Body of pancreas (tissue), 4 donors: Measurements from ENCODE around the gene CORO7. TPM values are rescaled to one million over a fixed set of nuclear protein-coding genes. Genes with fewer than 3 reads are reported as not detected.

Experiments
- ATAC-seq: fragments of 150-250 bp; one replicate; pipeline ENCODE4 v1.9.1; 2016
- DNase-seq, 4 donors: peaks; one replicate each; pipeline ENCODE4 v3.0.0-alpha.2; 2019
- H3K27ac ChIP-seq, 4 donors: fragments of 200-600 bp; sonication (generic); 1 replicate in 3 of 4; 2 replicates in 1 of 4; pipeline versions ENCODE4 v1.5.1 to v1.6.1; 2016 to 2019; ENCODE audit warnings: mild to moderate bottlenecking in 1 of 4, mixed read lengths in 1 of 4, moderate library complexity in 1 of 4
- H3K27me3 ChIP-seq, 2 donors: fragments of 200-600 bp; sonication (generic); one replicate each; pipeline ENCODE4 v1.6.0; 2016; ENCODE audit warnings: mild to moderate bottlenecking in 1 of 2
- H3K36me3 ChIP-seq, 2 donors: fragments of 200-600 bp; sonication (generic); replicated peaks in 1 of 2; 2 replicates each; pipeline ENCODE4 v1.5.1; 2016; ENCODE audit warnings: low read depth in 2 of 2; ENCODE audit not compliant: insufficient read depth in 1 of 2
- H3K4me1 ChIP-seq: fragments of 200-600 bp; sonication (generic); one replicate; pipeline ENCODE4 v1.6.0; 2016
- H3K4me3 ChIP-seq, 2 donors: fragments of 200-600 bp; sonication (generic); 1 replicate in 1 of 2; 2 replicates in 1 of 2; pipeline ENCODE4 v1.5.1; 2016 to 2019
- H3K9me3 ChIP-seq, 3 donors: fragments of 200-600 bp; sonication (generic); 1 replicate in 2 of 3; 2 replicates in 1 of 3; pipeline ENCODE4 v1.5.1; 2016
- POLR2A ChIP-seq, 3 donors: fragments of 450-650 bp; IDR thresholded peaks; one replicate each; pipeline ENCODE4 v1.6.1; 2016; ENCODE audit warnings: antibody characterized with exemption in 3 of 3, mild to moderate bottlenecking in 2 of 3
- WGBS, 2 donors: methylation state at CpG; one replicate each; pipeline ENCODE4 v1.1.5; 2017; 5-methylcytosine and 5-hydroxymethylcytosine counted together
- intact Hi-C: fragments of 100-400 bp; cut with DNase I; formaldehyde crosslinking; loops from one replicate; pipeline ENCODE4 v1.15.1; 2023
- total RNA-seq, 2 donors: library from RNA; depleted of rRNA; stranded (reverse); fragments of >200 nt; gene quantifications; one replicate each; pipeline ENCODE4 v1.1.0, GENCODE V29; 2016
- TF ChIP-seq, protein P1 (sequence below), 7 experiments: fragments of 450-650 bp in 4 of 7; fragments of 200-600 bp in 3 of 7; sonication (generic) in 3 of 7; IDR thresholded peaks; one replicate each; pipeline ENCODE4 v1.5.1; 2016 to 2019; ENCODE audit warnings: antibody characterized with exemption in 7 of 7

The CORO7 gene
- total RNA-seq, 2 donors from 2014 or later = 13.2 to 48.8 TPM

DNA sequence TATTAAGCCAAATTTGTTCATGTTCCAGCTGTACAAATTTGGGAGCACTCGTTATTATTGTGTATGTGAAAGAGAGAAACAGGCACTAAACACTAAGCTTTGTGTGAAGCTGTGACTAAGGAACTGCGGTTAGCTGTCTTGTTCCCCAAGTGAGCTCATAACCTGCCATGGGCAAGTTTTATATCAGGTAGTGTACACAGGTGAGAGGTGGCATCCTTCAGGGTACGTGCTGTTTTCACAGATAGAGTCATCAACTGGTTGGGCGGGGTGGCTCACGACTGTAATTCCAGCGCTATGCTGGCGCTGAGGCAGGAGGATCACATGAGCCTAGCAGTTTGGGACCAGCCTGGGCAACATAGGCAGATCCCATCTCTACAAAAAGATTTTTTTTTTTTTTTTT, 12.1 kb upstream of the CORO7 start:
- Histone ChIP-seq H3K36me3 (peaks cover 0 to 2% of the 10 kb centered on the region in 2 donors), H3K9me3 (no peaks in the 10 kb centered on the region), H3K4me1 (peaks cover 23% of the 10 kb centered on the region), H3K27me3 (no peaks in the 10 kb centered on the region), H3K27ac (no peak overlapping the region), H3K4me3 (no peak overlapping the region)
- no peak for DNase-seq
- WGBS, 2 donors = 86 to 94% methylated on average over 7 of the region's 7 CpGs
- intact Hi-C loops = no loop called here
- TF ChIP-seq, protein P1, sequence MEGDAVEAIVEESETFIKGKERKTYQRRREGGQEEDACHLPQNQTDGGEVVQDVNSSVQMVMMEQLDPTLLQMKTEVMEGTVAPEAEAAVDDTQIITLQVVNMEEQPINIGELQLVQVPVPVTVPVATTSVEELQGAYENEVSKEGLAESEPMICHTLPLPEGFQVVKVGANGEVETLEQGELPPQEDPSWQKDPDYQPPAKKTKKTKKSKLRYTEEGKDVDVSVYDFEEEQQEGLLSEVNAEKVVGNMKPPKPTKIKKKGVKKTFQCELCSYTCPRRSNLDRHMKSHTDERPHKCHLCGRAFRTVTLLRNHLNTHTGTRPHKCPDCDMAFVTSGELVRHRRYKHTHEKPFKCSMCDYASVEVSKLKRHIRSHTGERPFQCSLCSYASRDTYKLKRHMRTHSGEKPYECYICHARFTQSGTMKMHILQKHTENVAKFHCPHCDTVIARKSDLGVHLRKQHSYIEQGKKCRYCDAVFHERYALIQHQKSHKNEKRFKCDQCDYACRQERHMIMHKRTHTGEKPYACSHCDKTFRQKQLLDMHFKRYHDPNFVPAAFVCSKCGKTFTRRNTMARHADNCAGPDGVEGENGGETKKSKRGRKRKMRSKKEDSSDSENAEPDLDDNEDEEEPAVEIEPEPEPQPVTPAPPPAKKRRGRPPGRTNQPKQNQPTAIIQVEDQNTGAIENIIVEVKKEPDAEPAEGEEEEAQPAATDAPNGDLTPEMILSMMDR (IDR thresholded peaks at IDR 0.05) = no peak
- no peak for TF ChIP-seq POLR2A (IDR thresholded peaks at IDR 0.05)
- no peak for ATAC-seq

DNA sequence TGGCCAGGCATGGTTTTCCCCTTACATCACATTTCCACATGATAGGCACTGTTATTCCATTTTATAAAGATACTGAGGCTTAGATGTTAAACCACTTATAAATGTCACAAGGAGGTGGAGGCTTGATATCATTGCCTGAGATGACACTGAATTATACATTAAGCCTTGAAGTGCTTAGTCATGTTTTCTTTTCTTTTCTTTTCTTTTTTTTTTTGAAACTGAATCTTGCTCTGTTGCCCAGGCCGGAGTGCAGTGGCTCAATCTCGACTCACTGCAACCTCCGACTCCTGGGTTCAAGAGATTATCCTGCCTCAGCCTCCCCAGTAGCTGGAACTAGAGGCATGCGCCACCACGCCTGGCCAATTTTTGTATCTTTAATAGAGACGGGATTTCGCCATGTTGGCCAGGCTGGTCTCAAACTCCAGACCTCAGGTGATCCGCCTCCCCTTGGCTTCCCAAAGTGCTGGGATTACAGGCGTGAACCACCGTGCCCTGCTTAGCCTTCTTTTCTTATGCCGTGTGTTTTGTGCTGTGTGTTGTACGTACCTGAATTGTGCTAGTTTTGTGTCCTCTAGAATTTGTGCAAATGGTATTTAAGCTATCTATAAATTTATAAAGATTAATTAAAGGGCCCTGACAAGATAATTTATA, 10.5 kb upstream of the CORO7 start:
- ATAC-seq = no peak
- H3K4me1 ChIP-seq = peaks cover 23% of the 10 kb centered on the region
- H3K4me3 ChIP-seq = peak overlapping the region in 1 of 2 donors; percentile 71
- peaks cover 0 to 2% of the 10 kb centered on the region in 2 donors for H3K36me3 ChIP-seq
- no peak overlapping the region for H3K27ac ChIP-seq
- no peak for DNase-seq
- H3K27me3 ChIP-seq = no peaks in the 10 kb centered on the region
- intact Hi-C loops = no loop called here
- WGBS, 2 donors = 89% methylated on average over 12 of the region's 12 CpGs
- TF ChIP-seq, protein P1 (IDR thresholded peaks at IDR 0.05) = no peak
- TF ChIP-seq POLR2A (IDR thresholded peaks at IDR 0.05) = no peak
- H3K9me3 ChIP-seq = no peaks in the 10 kb centered on the region

DNA sequence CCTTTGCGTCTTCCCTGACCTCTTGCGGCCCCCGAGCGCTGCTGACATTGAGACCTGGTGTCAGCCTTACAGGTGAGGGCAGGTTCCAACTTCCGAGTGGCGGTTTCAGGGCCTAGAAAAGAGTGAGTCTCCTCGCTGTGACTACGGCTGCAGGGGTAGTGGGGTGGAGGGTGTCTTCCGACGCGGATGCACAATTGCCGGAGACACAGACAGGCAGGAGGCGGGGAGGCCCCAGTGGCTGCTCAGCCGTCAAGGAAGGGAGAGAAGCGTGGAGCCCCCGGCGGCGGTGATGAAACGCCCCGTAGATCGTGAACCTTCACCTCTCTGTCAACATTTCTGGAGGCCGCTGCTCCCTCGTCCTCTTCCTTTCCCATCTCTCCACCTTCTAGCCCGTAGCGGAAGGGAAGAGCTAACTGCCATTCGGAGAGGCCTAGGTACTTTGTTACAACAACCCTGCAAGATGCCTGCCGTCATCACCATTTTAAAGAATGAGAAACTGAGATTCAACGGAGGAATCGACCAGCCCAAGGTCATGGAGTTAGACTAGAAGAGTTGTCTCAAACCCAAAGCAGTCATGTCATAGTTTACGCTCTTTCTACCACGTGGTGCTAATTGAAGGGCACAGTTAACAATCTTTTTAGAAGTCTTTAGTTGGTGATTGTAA, 9.8 kb upstream of the CORO7 start:
- intact Hi-C loops = no loop called here
- DNase-seq = no peak

DNA sequence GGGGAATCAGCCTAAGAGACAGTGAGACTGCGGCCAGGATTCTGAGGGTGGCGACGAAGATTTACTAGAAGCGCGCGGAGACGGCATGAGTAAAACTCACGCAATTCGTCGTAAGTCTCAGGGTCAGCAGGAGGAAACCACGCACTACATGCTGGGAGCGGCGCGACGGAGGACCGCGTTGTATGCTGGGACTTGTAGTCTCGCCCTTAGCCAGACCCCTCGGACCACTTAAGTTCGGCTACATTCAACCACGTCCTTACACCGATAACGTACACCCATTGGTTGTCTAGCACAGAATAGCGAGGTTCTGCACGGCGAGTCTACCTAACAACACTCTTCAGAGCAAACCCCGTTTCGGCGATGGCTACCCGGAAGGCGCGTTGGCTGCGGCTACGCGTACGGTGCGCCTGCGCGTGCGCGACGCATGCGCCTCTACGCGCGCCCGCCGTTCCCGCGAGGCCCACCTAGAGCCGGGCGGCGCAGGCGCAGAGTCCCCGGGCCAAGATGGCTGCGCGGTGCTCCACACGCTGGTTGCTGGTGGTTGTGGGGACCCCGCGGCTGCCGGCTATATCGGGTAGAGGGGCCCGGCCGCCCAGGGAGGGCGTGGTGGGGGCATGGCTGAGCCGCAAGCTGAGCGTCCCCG, 9.1 kb upstream of the CORO7 start, which contains the start of gene DNAJA3:
Gene DNAJA3 (plus strand): TSS at position 491 of the 643 bp plus-strand sequence. CDS start 14 bp downstream, at position 505.
- intact Hi-C loops = no loop called here
- DNase-seq (peak; percentile 92 to 95 (median 93)), ATAC-seq (peak; percentile 97)
- Histone ChIP-seq H3K4me1 (peaks cover 23% of the 10 kb centered on the region), H3K27ac (peak within 1 kb of the TSS; percentile 89 to 97 (median 92)), H3K9me3 (no peaks in the 10 kb centered on the region), H3K4me3 (peak within 1 kb of the TSS; percentile 71 to 75), H3K27me3 (no peaks in the 10 kb centered on the region), H3K36me3 (no peaks in the 10 kb centered on the region)
- TF ChIP-seq, protein P1 (IDR thresholded peaks at IDR 0.05) = peak in 1 of 7 experiments; percentile 25
- peak; percentile 35 to 83 (median 82) for TF ChIP-seq POLR2A (IDR thresholded peaks at IDR 0.05)
- WGBS, 2 donors = 0% methylated on average over 19 to 68 of the region's 68 CpGs

More for the DNA sequence above, 9.8 kb upstream of the CORO7 start:
- Histone ChIP-seq H3K36me3 (peaks cover 0 to under 1% of the 10 kb centered on the region in 2 donors), H3K27me3 (no peaks in the 10 kb centered on the region), H3K27ac (peak overlapping the region; percentile 89 to 97 (median 92)), H3K4me1 (peaks cover 23% of the 10 kb centered on the region), H3K9me3 (no peaks in the 10 kb centered on the region), H3K4me3 (peak overlapping the region; percentile 71 to 75)
- ATAC-seq = peak; percentile 16
- TF ChIP-seq, protein P1 (IDR thresholded peaks at IDR 0.05) = no peak
- no peak for TF ChIP-seq POLR2A (IDR thresholded peaks at IDR 0.05)
- WGBS, 2 donors = 2 to 3% methylated on average over 18 to 31 of the region's 31 CpGs
